Measurements from ENCODE around the gene TWNK.
A peak's percentile ranks its signal among the peaks of the same experiment; 100 is the strongest.

TWNK gene

GRCh38 chr10:101011517-101012423, 24.4 kb downstream of the TWNK start:
- DNase-seq (ENCODE audit: low read depth in 1 of 2, low spot score in 1 of 2), result no peak

- DNase-seq (ENCODE audit: low read depth in 1 of 2, low spot score in 1 of 2), result peak; percentile 63 to 66
These were observed 25.4 kb downstream of the TWNK start for GRCh38 chr10:101012525-101013364.

- no peak for DNase-seq (ENCODE audit: low read depth in 1 of 2, low spot score in 1 of 2)
These were observed 26.1 kb downstream of the TWNK start for GRCh38 chr10:101013365-101013825.

GRCh38 chr10:101014230-101014884, 27.0 kb downstream of the TWNK start:
- peak; percentile 42 to 68 for DNase-seq (ENCODE audit: low read depth in 1 of 2, low spot score in 1 of 2)

- DNase-seq (ENCODE audit: low read depth in 1 of 2, low spot score in 1 of 2), result no peak
These were observed 27.7 kb downstream of the TWNK start for GRCh38 chr10:101014966-101015581.

GRCh38 chr10:101015582-101015973, 28.2 kb downstream of the TWNK start:
- no peak for DNase-seq (ENCODE audit: low read depth in 1 of 2, low spot score in 1 of 2)

GRCh38 chr10:101016814-101017213, 29.5 kb downstream of the TWNK start:
- no peak for DNase-seq (ENCODE audit: low read depth in 1 of 2, low spot score in 1 of 2)

GRCh38 chr10:101018118-101018599, 30.8 kb downstream of the TWNK start:
- no peak for DNase-seq (ENCODE audit: low read depth in 1 of 2, low spot score in 1 of 2)

GRCh38 chr10:101018600-101019439, 31.5 kb downstream of the TWNK start:
- DNase-seq (ENCODE audit: low read depth in 1 of 2, low spot score in 1 of 2), result peak; percentile 49 to 53

- no peak for DNase-seq (ENCODE audit: low read depth in 1 of 2, low spot score in 1 of 2)
These were observed 32.0 kb downstream of the TWNK start for GRCh38 chr10:101019440-101019703.

GRCh38 chr10:101020427-101021075, 33.2 kb downstream of the TWNK start:
- DNase-seq (ENCODE audit: low read depth in 1 of 2, low spot score in 1 of 2), result no peak

- DNase-seq (ENCODE audit: low read depth in 1 of 2, low spot score in 1 of 2), result no peak
These were observed 33.9 kb downstream of the TWNK start for GRCh38 chr10:101021239-101021638.

- no peak for DNase-seq (ENCODE audit: low read depth in 1 of 2, low spot score in 1 of 2)
These were observed 34.4 kb downstream of the TWNK start for GRCh38 chr10:101021692-101022251.

- no peak for DNase-seq (ENCODE audit: low read depth in 1 of 2, low spot score in 1 of 2)
These were observed 35.8 kb downstream of the TWNK start for GRCh38 chr10:101022967-101023705.

- no peak for DNase-seq (ENCODE audit: low read depth in 1 of 2, low spot score in 1 of 2)
These were observed 39.9 kb downstream of the TWNK start for GRCh38 chr10:101027106-101027720.

- no peak for DNase-seq (ENCODE audit: low read depth in 1 of 2, low spot score in 1 of 2)
These were observed 41.3 kb downstream of the TWNK start for GRCh38 chr10:101028446-101029337.

Data from activated T-helper 1 cell treated with anti-CD3 and anti-CD28 coated beads, Interleukin-2, amount 50 U/mL, for 16 hours (primary cell).